H4 (cell line): Measurements from ENCODE around the gene RAB34. TPM values are rescaled to one million over a fixed set of nuclear protein-coding genes. Genes with fewer than 3 reads are reported as not detected.

Source experiments
- DNase-seq: peaks from one replicate; pipeline ENCODE4 v3.0.0-alpha.2; 2015; ENCODE audit warnings: low spot score
- total RNA-seq: library from RNA; depleted of rRNA; stranded (reverse); fragments of >200 nt; shearing (Covaris generic); gene quantifications from 2 replicates; pipeline ENCODE4 v1.2.3, GENCODE V29; 2014

RAB34 gene
- total RNA-seq, 1 experiment from 2014 or later: 233 TPM

GRCh38 chr17:28712032-28712704 lies 5.5 kb downstream of the RAB34 start:
- DNase-seq: no peak

- no peak for DNase-seq
Observed at GRCh38 chr17:28711723-28712031, 6.0 kb downstream of the RAB34 start, which contains the start of gene PROCA1. Gene PROCA1 (minus strand): TSS chr17:28711888. CDS start chr17:28711660, 228 bp downstream.

GRCh38 chr17:28710861-28711722 lies 6.6 kb downstream of the RAB34 start:
- peak; percentile 50 for DNase-seq

- no peak for DNase-seq
Observed at GRCh38 chr17:28707339-28707720, 10.3 kb downstream of the RAB34 start.

GRCh38 chr17:28706471-28707338 lies 11.0 kb downstream of the RAB34 start:
- no peak for DNase-seq

GRCh38 chr17:28705728-28706334 lies 11.8 kb downstream of the RAB34 start:
- DNase-seq: no peak

- DNase-seq: no peak
Observed at GRCh38 chr17:28705074-28705659, 12.5 kb downstream of the RAB34 start.

GRCh38 chr17:28704219-28704858 lies 13.3 kb downstream of the RAB34 start:
- DNase-seq: no peak

- DNase-seq: no peak
Observed at GRCh38 chr17:28703552-28704218, 14.0 kb downstream of the RAB34 start.

- no peak for DNase-seq
Observed at GRCh38 chr17:28702752-28703150, 14.9 kb downstream of the RAB34 start.

GRCh38 chr17:28702026-28702751 lies 15.5 kb downstream of the RAB34 start:
- DNase-seq: no peak

GRCh38 chr17:28700830-28701492 lies 16.7 kb downstream of the RAB34 start:
- DNase-seq: no peak

GRCh38 chr17:28700278-28700677 lies 17.4 kb downstream of the RAB34 start:
- DNase-seq: no peak

GRCh38 chr17:28698253-28698941 lies 19.3 kb downstream of the RAB34 start:
- DNase-seq: no peak

GRCh38 chr17:28693869-28694268 lies 23.8 kb downstream of the RAB34 start:
- DNase-seq: no peak

GRCh38 chr17:28689011-28689410 lies 28.7 kb downstream of the RAB34 start:
- no peak for DNase-seq

GRCh38 chr17:28688481-28688880 lies 29.2 kb downstream of the RAB34 start:
- no peak for DNase-seq

GRCh38 chr17:28686296-28686695 lies 31.4 kb downstream of the RAB34 start:
- no peak for DNase-seq

GRCh38 chr17:28685366-28685765 lies 32.3 kb downstream of the RAB34 start:
- no peak for DNase-seq
